Stimulated activated CD4-positive, alpha-beta T cell treated with anti-CD3 and anti-CD28 coated beads, Interleukin-2, amount 100 ng/mL, for 4 hours (primary cell): Measurements from ENCODE around the gene NEU2.
"Not testable (repeated sequence)": the region's sequence is repeated elsewhere in the genome, so short reads cannot be mapped to it uniquely, and the experiment has no call there.

Experiments used
- DNase-seq: peaks from one replicate; pipeline ENCODE4 v3.0.0-alpha.2; 2020; ENCODE audit warnings: low read depth

NEU2 gene

DNA sequence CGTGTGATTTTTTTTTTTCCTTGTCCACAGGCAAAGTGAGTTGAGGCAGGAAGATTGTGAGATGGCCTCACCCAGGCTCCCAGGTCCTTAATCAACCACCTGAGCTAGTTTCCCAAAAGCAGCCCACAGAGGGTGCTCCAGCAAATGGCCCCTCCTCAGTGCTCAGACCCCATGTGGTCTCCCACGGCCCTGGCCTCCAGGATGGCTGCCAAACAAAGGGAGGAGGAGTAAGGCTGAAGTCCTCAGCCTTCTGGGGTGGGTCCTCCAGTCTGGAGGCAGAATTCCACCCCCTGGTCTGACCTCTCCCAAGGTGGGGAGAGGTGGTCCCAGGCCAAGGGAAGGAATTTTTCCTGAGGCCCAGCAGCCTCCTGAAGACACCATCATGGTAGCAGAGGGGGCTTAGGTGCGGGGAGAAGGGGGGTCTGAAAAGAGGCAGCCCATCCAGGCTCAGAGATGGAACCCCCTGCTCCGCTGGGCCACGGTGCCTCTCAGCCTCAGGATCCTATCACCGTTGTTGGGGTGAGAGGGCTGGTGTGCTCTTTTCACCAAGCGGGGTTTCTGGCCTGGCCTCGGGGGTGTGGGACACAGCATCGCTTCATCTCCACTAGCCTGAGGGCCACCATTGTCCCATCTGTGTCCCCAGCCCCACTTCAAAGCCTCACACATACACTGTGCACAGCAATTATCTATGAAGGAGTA lies 21.8 kb upstream of the NEU2 start:
- no peak for DNase-seq

DNA sequence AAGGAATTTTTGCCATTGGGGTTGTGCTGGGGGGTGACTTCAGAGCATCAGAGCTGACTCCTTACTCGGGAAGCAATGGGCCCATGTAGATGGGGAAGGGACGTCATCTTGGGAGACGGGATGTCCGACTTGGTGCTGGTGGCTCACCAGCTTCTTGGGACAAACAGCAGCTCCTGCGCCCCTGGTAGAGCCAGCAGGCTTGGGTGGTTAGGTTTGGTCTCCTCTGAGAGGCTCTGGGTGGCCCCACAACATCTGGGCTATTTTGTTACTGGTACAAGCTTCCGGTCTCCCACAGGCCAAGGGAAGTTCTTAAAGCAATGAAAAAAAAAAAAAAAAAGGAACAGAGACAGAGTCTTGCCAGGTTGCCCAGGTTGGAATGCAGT lies 21.2 kb upstream of the NEU2 start:
- DNase-seq = no peak

DNA sequence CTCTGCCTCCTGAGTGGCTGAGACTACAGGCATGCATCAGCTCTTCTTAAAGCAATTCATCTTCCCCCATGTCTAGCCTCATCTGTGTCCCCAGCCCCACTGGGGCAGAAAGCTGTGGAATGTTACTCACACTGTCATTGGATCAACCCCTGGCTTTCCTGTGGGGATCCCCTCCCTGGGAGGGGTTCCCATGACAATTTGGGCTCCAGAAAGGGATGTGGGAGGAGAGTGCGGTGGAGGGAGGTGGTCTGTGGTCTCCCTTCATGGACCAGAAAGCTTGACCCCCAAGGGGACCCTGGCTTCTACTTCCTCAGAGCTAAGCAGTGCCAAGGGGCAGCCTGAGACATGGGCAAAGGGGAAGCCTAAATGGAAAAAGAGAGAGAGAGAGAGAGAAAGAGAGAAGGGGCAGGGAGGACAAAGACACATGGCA lies 20.8 kb upstream of the NEU2 start:
- DNase-seq = no peak

DNA sequence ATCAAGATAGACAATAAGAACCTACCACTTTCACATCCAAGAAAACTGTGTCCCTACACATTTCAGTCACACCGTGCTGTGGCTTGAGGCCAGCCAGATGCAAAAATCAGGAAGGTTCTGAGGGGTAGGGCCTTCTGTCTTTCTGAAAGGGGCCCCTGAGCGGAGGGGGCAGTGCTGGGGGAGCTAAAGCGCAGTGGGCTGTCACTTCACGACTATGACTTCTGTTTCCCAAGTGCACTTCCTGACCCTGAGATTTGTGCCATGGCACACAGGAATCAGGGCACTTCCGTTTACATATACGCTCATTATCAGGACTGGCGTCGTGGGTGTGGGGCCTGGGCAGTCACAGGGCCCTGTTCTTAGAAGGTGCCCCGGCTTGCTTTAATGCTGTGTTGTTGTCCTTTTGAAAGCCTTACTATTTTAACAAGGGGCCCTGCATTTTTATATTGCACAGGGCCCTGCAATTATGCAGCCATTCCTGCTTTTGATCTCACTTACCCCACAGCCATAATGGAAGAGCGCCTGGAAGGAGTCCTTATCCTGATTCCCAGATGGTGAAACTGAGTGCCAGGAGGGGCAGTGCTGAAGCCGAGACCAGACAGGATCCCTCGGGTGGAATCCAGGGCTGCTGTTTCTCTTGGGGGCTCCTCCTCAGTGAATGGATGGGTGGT lies 20.0 kb upstream of the NEU2 start:
- no peak for DNase-seq

DNA sequence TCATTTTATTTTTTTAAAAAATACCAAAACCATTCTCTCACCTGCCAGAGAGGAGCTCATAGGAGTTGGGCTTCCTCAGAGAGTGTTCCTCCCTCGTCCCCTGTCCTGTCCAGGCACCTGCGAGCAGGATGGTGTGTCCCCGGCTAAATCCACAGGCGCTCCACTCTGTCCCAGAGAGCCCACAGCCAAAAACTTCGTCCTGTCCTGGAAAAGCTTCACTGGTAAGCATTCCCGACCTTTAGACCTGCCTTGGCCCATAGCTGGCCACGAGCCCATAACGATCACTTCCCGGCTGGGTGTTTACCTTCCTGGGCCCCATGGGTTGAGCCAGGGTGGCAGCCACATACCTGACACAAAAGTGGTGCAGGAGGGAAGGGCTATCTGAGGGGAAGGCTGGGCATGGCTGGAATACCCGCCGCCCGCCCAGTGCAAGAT lies 19.4 kb upstream of the NEU2 start, which contains the start of gene NGEF:
Gene NGEF (minus strand): TSS at position 230 of the 435 bp plus-strand sequence. CDS start 38,366 bp downstream, outside the sequence.
- DNase-seq = no peak

DNA sequence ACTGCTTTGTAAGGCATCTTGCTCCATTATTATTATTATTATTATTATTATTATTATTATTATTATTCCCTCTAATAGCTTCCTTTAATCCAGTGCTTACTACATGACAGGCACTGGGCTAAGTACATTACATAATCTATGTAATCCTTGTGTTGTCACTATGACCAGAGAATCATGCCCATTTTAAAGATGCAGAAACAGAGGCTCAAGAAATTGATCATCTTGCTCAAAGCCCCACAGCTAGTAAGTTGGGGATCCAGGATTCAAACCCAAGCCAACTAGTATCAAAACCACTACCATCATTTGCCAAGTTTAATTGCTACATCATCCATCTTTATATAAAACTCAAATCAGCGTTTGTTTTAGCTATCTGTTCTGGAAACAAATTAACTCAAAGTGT lies 18.8 kb upstream of the NEU2 start:
- DNase-seq = no peak

DNA sequence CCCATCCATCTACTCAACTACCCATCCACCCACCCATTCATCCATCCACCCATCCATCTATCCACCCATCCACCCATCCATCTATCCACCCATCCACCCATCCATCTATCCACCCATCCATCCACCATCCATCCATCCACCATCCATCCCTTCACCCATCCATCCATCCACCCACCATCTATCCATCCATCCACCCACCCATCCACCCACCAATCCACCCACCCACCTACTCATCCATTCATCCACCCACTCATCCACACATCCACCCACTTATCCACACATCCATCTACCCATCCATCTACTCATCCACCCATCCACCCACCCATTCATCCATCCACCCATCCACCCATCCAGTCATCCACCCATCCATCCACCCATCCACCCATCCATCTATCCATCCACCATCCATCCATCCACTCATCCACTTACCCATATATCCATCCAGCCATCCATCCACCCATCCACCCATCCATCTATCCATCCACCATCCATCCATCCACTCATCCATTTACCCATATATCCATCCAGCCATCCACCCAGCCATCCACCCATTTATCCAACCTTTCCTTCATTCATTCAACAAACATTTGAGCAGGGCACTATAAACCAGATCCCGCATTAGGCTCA lies 17.3 kb upstream of the NEU2 start:
- no peak for DNase-seq

DNA sequence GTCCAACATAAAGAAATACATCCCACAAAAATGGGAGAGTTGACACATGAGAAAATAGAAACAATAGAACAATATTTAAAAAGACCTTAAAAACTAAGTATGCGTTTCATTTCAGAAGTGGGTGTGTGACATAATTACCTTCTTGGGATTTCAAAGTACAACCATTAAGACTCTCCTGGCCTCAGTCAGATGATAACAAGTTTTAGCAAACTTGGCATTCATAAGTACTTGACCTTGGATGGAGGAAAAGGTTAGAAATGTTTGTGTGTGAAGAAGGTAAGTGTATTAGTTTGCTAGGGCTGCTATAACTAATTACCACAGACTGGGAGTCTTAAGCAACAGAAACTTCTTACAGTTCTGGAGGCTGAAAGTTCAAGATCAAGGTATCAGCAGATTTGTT lies 14.5 kb upstream of the NEU2 start:
- DNase-seq = no peak

DNA sequence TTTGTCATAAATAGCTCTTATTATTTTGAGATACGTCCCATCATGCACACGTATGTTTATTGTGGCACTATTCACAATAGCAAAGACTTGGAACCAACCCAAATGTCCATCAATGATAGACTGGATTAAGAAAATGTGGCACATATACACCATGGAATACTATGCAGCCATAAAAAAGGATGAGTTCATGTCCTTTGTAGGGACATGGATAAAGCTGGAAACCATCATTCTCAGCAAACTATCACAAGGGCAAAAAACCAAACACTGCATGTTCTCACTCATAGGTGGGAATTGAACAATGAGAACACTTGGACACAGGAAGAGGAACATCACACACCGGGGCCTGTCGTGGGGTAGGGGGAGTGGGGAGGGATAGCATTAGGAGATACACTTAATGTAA lies 12.9 kb upstream of the NEU2 start:
- not testable (repeated sequence) for DNase-seq

DNA sequence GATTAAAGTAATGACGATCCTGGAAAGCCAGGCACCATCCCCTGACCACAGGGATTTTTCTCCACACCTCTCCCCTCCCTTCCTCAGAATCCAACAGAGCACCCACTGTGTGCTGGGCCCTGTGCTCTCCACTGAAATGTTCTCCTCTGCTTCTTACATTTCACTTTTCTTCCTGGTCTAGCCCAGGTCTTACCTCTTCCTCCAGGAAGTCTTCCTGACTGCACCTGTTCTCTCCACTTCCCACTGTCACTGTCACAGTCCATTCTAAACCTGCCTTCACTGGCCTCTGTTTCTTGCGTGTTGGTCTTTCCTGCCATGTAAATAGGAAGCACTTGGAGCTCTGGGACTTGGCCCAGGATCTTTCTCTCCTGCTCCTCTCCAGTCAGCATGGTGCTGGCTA lies 12.0 kb upstream of the NEU2 start:
- DNase-seq = no peak

DNA sequence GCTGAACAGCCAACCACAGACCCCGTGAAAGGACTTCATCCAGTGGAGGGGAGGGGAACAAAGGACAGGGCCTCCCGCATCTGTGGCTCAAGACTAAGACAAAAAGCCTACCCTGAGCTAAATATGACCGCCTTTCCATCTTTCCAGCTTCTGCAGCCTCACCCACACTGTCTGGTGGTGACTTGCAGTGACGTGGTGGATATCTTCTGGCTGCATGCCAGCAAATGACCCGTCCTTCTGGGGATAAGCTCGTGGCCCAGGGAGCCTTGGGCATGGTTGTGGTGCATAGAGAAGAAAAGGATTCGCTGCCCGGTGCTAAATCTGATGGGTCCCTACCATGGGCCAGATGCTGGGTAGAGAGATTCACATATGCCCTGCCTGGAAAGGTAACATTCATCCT lies 10.7 kb upstream of the NEU2 start:
- no peak for DNase-seq

DNA sequence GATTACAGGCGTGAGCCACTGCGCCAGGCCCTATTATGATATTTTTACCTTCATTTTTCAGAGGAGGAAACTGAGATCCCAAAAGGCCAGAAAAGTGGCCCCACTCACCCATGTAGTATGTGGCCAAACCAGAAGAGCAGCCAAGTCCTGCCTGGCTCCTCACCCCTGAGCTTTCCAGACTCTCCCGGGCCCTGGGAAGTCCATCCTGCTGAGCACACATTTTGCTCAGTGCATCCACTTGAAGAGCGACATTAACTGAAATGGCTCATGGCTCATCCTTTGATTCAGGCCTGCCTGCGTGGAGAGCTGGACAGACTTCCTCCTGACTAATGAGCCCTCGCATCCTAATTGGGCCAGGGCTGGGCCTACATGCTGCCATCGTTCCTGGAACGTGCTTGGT lies 9.9 kb upstream of the NEU2 start:
- no peak for DNase-seq

DNA sequence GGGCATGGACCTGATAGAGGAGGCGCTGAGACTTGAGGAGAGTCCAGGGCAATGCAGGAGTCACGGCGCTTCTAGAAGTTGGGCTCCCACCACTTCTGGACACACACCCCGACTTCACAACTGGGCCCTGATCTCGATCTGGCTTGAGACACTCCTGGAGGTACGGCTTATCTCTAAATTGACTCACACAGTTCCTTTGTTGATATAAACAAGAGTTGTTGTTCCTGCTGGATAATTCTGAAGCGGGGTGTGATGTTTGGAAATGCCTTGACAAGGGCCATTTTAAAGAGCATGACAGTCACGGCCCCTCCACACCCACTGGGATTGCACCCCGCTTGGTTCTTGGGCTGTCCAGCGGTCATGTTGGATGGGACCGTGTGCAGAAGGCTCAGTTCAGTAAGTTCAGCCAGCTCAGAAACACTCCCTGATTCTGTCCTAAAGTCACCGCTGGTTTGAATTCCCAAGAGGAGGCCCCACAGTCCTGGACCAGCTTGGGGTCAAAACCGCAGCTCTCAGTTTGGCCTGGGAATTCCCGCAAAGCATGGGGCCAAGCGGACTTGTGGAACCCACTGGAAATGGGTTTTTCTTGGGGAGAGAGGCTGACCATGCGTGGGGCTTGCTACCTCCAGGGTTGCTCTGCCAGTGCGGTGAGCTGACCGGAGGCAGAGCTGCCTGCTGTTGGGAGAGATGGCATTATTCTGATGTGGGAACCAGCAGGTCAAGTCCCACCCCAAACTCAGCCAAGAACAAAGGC lies 9.3 kb upstream of the NEU2 start:
- no peak for DNase-seq

DNA sequence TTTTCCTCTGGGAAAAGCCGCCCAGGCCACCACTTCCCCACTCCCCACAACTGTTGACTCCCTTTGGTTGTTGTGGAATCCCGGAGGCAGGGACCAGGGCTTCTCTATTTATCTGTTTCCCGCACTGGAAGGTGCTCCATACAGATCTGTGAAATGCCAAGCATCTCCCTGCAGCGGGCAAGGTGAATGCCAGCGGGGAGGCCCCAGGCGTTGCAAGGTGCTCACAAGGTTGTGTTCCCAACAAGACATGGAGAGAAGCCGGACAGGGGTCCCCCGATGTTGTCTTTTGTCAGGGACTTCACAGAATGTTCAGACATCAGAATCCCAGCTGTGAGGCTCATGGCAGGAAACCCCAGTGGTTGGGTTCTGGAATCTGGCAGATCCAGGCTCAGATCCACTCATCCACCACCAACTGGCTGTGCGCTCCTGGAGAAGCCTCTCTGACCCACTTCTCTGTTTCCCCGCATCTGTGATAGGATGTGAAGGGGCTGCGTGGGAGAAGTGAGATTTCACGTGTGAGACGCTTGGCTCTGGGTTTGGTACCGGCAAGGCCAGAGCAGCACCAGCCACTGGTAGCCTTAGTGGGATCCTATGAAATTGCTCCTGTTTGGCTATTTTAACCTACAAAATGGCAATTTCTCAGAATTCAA lies 8.6 kb upstream of the NEU2 start:
- DNase-seq = no peak

DNA sequence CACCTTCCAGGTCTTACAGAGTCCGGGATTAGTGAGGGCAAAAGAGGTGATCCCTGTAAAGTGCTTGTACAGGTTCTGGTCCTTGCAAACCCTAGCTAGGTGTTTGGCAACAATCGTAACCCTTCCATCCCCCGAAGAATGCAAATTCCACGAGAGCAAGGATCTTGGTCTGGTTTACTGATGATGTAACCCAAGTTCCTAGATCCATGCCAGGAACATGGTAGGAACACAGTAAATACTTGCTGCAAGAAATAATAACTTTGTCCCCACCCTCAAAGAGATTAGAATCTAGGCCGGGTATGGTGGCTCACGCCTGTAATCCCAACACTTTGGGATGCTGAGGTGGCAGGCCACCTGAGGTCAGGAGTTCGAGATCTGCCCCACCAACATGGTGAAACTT lies 6.8 kb upstream of the NEU2 start:
- no peak for DNase-seq

DNA sequence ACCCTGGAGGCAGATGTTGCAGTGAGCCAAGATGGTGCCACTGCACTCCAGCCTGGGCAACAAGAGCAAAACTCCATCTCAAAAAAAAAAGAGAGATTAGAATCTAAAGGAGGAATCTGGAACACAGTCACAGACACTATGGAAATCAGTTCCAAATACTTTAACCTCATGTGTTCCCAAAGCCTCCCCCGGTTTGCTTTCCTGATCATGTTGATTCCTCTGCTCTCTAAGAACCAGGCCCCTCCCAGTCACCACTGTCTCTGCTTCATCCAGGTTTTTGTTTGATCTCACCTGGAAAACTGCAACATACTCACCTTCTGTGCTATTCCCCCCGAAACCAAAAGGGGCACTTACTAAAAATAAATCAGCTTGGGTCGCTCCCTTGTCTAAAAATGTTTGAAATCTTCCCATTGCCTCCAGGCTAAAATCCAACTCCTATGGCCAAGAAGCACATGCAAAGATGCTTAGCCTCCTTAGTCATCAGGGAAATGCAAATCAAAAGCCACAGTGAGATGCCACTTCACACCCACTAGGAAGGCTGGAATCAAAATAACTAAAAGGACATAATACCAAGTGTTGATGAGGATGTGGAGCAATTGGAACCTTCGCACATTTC lies 6.2 kb upstream of the NEU2 start:
- DNase-seq = no peak

DNA sequence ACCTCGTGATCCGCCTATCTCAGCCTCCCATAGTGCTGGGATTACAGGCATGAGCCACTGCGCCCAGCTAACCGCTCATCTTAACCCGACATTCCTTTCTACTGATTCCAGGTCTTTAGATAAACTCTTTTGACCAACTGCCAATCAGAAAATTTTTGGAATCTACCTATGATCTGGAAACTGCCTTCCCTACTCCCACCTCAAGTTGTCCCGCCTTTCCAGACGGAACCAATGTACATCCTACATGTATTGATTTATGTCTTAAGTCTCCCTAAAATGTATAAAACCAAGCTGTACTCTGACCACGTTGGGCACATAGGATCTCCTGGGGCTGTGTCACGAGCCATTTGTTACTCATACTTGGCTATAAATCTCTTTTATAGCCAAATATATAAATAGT lies 3.2 kb upstream of the NEU2 start:
- DNase-seq = no peak

DNA sequence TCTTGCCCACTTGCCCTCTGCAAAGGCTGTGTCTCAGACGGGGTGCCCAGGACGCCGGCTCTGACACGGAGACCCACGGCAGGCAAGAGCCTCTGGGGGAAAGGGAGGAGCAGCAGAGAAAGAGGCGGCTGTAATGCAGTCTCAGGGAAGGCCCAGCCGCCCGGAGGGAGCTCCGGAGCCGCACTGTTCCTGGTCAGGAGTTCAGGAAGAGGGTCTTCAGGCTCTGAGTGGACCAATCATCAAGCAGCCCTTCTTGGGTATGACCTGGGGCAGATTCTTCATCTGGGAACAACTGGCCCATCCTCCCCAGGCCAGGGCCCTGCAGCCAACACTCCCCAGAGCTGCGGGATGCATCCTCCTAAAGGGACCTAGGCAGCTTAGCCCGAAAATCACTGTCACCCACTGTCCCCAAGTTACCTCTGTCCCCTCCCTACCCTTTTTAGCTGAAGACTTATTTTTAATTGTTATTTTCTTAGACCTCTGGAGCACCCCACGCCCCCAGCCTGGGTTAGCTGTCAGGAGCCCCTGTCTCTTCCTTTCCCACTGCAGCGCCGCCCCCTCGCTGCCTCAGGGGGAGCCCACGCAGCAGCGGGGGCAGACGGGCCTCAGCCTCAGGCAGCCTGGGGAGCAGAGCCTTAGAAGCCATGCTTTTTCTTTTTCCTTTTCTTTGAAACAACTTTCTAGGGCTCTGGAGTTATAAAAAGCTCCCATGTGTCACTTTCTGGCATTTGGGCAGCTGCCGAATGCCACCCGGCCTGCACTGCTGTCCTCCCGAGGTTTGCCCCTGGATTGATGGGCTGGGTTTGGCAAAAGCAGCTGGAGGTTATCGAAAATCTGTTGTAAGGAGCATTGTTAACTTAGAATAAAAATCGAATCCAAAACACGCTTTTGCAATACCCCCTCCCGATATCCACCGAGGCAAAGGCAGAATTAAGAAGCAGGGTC lies 644 bp upstream of the NEU2 start:
- DNase-seq = no peak

DNA sequence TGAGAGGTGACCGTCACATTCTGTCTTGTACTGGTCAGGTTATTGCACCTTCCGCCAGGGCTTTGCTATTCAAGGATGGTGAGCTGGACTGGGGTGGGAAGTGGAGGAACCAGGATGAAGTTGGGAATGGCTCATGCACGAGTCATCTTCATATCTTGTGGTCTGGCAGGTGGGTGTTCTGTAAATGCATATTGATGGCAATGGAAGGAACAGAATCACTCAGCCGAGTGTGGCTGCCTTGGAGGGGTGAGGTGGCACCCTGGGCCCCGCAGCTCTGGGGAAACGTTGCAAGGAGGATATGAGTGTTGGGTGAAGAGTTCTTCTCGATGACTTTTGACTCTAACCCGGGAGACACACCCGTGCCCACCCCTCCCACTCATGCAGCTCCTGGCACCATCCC lies 1.2 kb downstream of the NEU2 start:
- no peak for DNase-seq

DNA sequence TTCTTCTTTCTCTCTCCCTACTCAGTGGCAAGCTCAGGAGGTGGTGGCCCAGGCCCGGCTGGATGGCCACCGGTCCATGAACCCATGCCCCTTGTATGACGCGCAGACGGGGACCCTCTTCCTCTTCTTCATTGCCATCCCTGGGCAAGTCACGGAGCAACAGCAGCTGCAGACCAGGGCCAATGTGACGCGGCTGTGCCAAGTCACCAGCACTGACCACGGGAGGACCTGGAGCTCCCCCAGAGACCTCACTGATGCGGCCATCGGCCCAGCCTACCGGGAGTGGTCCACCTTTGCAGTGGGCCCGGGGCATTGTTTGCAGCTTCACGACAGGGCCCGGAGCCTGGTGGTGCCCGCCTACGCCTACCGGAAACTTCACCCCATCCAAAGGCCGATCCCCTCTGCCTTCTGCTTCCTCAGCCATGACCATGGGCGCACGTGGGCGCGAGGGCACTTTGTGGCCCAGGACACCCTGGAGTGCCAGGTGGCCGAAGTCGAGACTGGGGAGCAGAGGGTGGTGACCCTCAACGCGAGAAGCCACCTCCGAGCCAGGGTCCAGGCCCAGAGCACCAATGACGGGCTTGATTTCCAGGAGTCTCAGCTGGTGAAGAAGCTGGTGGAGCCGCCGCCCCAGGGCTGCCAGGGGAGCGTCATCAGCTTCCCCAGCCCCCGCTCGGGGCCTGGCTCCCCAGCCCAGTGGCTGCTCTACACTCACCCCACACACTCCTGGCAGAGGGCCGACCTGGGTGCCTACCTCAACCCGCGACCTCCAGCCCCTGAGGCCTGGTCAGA lies 1.8 kb downstream of the NEU2 start:
- DNase-seq = no peak
